ENCODE results near the gene HTR3A. TPM values are rescaled to one million over a fixed set of nuclear protein-coding genes. Genes with fewer than 3 reads are reported as not detected.

HTR3A gene
- total RNA-seq, 2 experiments from 2014 or later = not detected

DNA sequence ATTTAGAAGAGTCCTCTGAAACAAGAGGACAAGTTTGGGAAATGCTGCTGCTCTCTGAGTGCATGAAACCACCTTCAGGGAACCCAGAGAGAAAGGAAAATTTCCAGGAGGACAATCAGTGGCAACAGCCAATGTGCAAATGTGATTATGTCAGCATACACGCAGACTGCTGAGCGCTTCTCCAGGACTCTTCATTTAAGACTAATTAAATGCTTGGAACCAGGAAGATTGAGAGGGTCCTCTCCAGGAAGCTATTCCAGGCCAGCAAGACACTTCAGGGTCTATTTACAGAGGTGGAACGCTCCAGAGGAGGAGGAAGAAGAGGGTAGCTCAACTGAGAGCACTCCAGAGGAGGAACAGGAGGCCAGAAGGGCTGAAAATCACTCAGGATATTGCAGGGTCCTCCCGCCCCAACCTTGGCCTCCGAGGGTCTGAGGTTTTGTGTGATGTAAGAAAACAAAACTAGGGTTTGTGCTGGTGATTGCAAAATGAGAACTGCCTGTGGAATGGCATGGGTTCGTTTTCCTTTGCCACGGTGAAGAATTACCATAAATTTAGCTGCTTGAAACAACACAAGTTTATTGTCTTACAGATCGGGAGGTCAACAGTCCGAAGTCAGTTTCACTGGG is 14.1 kb upstream of the HTR3A start:
- Mint-ChIP-seq H3K36me3 (ENCODE audit: low read depth) (no peaks in the 10 kb centered on the region), H3K4me1 (ENCODE audit: low read depth) (no peaks in the 10 kb centered on the region), H3K4me3 (no peak overlapping the region), H3K9me3 (no peaks in the 10 kb centered on the region), H3K27ac (no peak overlapping the region), H3K27me3 (peaks cover 5% of the 10 kb centered on the region)
- H3K9me3 ChIP-seq (ENCODE audit: control insufficient read depth in 1 of 2, insufficient read depth in 1 of 2, low read length in 2 of 2) = no peaks in the 10 kb centered on the region
- TF ChIP-seq, protein P1, sequence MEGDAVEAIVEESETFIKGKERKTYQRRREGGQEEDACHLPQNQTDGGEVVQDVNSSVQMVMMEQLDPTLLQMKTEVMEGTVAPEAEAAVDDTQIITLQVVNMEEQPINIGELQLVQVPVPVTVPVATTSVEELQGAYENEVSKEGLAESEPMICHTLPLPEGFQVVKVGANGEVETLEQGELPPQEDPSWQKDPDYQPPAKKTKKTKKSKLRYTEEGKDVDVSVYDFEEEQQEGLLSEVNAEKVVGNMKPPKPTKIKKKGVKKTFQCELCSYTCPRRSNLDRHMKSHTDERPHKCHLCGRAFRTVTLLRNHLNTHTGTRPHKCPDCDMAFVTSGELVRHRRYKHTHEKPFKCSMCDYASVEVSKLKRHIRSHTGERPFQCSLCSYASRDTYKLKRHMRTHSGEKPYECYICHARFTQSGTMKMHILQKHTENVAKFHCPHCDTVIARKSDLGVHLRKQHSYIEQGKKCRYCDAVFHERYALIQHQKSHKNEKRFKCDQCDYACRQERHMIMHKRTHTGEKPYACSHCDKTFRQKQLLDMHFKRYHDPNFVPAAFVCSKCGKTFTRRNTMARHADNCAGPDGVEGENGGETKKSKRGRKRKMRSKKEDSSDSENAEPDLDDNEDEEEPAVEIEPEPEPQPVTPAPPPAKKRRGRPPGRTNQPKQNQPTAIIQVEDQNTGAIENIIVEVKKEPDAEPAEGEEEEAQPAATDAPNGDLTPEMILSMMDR (IDR thresholded peaks at IDR 0.05) = no peak
- H3K4me1 ChIP-seq (ENCODE audit: insufficient read depth, low read length) = no peaks in the 10 kb centered on the region
- CTCF ChIA-PET = no interaction called here
- ATAC-seq (ENCODE audit: poor library complexity) (no peak), DNase-seq (no peak)
- no peaks in the 10 kb centered on the region for H3K27me3 ChIP-seq (ENCODE audit: control insufficient read depth in 1 of 2, insufficient read depth in 2 of 2, low read length in 2 of 2)
- POLR2A ChIA-PET = no interaction called here
- H3K36me3 ChIP-seq (ENCODE audit: insufficient read depth, low read length) = no peaks in the 10 kb centered on the region
- H3K27ac ChIP-seq (ENCODE audit: low read depth in 1 of 2, low read length in 2 of 2) = no peak overlapping the region
- intact Hi-C loops (cut with DNase I, micrococcal nuclease) = no loop called here
- H3K4me3 ChIP-seq (ENCODE audit: low read length) = no peak overlapping the region

DNA sequence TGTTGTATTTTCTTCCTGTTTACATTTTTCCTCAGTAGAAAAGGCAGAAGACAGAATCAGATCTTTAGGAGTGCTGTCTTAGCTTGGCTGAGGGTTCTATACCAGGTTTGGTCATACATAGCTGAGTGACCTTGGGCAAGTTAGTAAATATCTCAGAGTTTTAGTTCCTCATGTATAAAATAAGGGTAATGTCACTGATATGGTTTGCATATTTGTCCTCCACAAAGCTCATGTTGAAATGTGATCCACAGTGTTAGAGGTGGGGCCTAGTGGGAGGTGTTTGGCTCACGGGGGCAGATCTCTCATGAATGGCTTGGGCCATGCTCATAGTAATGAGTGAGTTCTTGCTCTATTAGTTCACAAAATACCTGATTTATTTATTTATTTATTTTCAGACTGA is 7.5 kb upstream of the HTR3A start:
- no peak overlapping the region for H3K27ac ChIP-seq (ENCODE audit: low read depth in 1 of 2, low read length in 2 of 2)
- ATAC-seq (ENCODE audit: poor library complexity) = no peak
- ChIA-PET CTCF (no interaction called here), POLR2A (no interaction called here)
- no peaks in the 10 kb centered on the region for H3K36me3 ChIP-seq (ENCODE audit: insufficient read depth, low read length)
- H3K27me3 ChIP-seq (ENCODE audit: control insufficient read depth in 1 of 2, insufficient read depth in 2 of 2, low read length in 2 of 2) = no peaks in the 10 kb centered on the region
- H3K9me3 ChIP-seq (ENCODE audit: control insufficient read depth in 1 of 2, insufficient read depth in 1 of 2, low read length in 2 of 2) = no peaks in the 10 kb centered on the region
- Mint-ChIP-seq H3K4me1 (ENCODE audit: low read depth) (no peaks in the 10 kb centered on the region), H3K27me3 (peaks cover 24% of the 10 kb centered on the region), H3K9me3 (no peaks in the 10 kb centered on the region), H3K4me3 (no peak overlapping the region), H3K36me3 (ENCODE audit: low read depth) (no peaks in the 10 kb centered on the region), H3K27ac (no peak overlapping the region)
- TF ChIP-seq, protein P1 (IDR thresholded peaks at IDR 0.05) = no peak
- intact Hi-C loops (cut with DNase I, micrococcal nuclease) = no loop called here
- no peak overlapping the region for H3K4me3 ChIP-seq (ENCODE audit: low read length)
- no peak for DNase-seq
- H3K4me1 ChIP-seq (ENCODE audit: insufficient read depth, low read length) = no peaks in the 10 kb centered on the region

DNA sequence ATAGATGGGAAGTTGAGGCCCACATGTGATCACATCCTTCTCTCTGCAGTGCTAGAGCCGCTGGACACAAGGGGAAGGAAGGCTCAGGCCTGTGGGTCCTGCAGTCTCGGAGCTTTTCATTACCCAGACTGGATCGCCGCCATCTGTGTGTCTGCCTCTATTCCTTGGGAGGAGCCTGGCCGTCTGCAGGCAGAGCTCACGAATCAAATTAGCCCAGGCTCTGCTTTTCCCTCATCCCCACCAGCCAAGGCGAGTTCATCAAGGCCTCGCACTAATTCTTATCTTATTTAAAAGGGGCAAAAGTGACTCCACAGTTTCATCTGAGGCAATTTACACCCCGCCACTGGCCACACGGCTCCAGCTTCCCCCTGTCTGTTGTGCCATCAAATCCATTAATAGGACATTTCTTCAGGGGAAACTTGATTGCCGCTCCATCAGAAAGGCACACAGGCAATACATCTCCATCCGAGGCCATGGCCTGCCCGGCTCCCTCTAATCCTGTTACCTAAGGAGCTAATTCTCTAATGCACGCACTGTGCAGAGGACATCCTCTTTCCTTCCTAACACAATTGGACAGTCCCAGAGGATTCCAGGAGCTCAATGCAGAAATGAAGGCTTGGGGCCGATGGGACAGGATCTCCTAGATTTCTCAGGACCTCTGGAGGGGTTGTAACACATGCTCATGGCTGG is 3.3 kb upstream of the HTR3A start:
- DNase-seq (no peak), ATAC-seq (ENCODE audit: poor library complexity) (no peak)
- Histone ChIP-seq H3K4me1 (ENCODE audit: insufficient read depth, low read length) (no peaks in the 10 kb centered on the region), H3K4me3 (ENCODE audit: low read length) (no peak overlapping the region), H3K36me3 (ENCODE audit: insufficient read depth, low read length) (no peaks in the 10 kb centered on the region), H3K27ac (ENCODE audit: low read depth in 1 of 2, low read length in 2 of 2) (no peak overlapping the region), H3K9me3 (ENCODE audit: control insufficient read depth in 1 of 2, insufficient read depth in 1 of 2, low read length in 2 of 2) (no peaks in the 10 kb centered on the region), H3K27me3 (ENCODE audit: control insufficient read depth in 1 of 2, insufficient read depth in 2 of 2, low read length in 2 of 2) (no peaks in the 10 kb centered on the region)
- Mint-ChIP-seq H3K4me3 (no peak overlapping the region), H3K27ac (no peak overlapping the region), H3K36me3 (ENCODE audit: low read depth) (no peaks in the 10 kb centered on the region), H3K9me3 (no peaks in the 10 kb centered on the region), H3K27me3 (peaks cover 30% of the 10 kb centered on the region), H3K4me1 (ENCODE audit: low read depth) (no peaks in the 10 kb centered on the region)
- TF ChIP-seq, protein P1 (IDR thresholded peaks at IDR 0.05) = no peak
- intact Hi-C loops (cut with DNase I, micrococcal nuclease) = no loop called here
- ChIA-PET POLR2A (no interaction called here), CTCF (no interaction called here)
